Central memory CD8-positive, alpha-beta T cell (primary cell): Measurements from ENCODE around the gene KCTD6.

Source experiments
- ATAC-seq: fragments of 150-1000 bp; cut with Tn5 transposase; replicated peaks from 2 replicates; pipeline ENCODE4 v1.10.0; 2022; ENCODE audit warnings: mild to moderate bottlenecking, moderate FRiP score, moderate number of reproducible peaks; ENCODE audit not compliant: poor library complexity, severe bottlenecking; ENCODE audit errors: extremely low read depth
- DNase-seq, 2 donors: peaks; one replicate each; pipeline ENCODE4 v3.0.0; 2021; ENCODE audit warnings: low spot score in 2 of 2
- H3K27ac Mint-ChIP-seq: one replicate; pipeline ENCODE4 v1.8.0; 2022; ENCODE audit warnings: low read depth, mild to moderate bottlenecking, moderate library complexity, mixed read lengths
- H3K27me3 Mint-ChIP-seq: one replicate; pipeline ENCODE4 v1.8.0; 2022; ENCODE audit warnings: mixed read lengths
- H3K36me3 Mint-ChIP-seq: one replicate; pipeline ENCODE4 v1.8.0; 2022; ENCODE audit warnings: mild to moderate bottlenecking, moderate library complexity, mixed read lengths; ENCODE audit not compliant: insufficient read depth
- H3K4me1 Mint-ChIP-seq: one replicate; pipeline ENCODE4 v1.8.0; 2022; ENCODE audit warnings: mixed read lengths
- H3K4me3 Mint-ChIP-seq: one replicate; pipeline ENCODE4 v1.8.0; 2022; ENCODE audit warnings: mild to moderate bottlenecking, moderate library complexity, mixed read lengths
- H3K9me3 Mint-ChIP-seq: one replicate; pipeline ENCODE4 v1.8.0; 2022; ENCODE audit warnings: mixed read lengths

Gene KCTD6

DNA sequence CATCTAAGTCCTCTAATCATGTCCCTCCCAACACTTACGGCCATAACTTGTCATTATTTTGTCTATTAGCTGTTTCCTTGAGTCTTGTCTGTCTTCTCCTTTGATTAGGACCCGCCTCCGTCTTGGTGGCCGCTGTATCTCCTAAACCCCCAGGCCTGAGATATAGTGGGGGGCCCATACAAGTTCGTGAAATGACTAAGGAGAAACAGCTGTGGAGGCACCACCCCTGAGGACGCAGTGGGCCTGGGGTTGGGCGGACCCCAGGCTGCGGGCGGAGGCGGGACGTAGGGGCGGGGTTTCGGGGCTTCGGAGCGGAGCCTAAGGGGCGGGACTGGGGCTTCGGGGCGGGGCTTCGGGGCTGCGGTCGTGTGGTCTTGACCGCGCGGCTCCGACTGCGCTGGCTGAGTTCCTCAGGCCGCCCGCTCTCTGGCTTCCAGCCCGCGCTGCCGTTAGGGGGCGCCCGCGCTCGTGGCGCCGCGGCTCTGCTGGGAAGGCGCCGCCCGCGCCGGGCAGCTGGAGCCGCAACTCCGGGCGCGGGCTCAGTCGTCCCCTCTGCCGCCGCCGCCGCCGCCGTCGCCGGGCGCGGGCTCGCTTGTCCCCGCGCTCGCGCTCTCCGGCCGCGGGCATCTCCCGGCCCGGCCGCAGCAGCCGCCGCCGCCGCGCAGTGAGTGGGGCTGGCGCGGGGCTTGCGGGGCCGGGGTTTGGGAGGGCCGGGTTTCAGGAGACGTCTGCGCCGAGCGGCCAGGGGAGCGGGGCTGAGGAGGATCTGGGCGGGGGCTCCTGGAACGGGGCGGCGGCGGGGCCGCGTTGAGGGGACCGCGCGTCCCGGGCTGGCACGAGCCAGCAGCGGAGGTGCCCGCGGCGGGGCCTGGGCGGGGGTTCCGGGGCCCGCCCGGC, at the start of gene KCTD6:
Gene KCTD6, plus strand, starts transcription at position 591 of the 897 bp plus-strand sequence. CDS start 6,660 bp downstream, outside the sequence.
- H3K36me3 Mint-ChIP-seq, result peaks cover 6% of the 10 kb centered on the region
- no peaks in the 10 kb centered on the region for H3K9me3 Mint-ChIP-seq
- ATAC-seq (peak; percentile 86), DNase-seq (peak; percentile 77 to 81)
- H3K4me3 Mint-ChIP-seq, result peak within 1 kb of the TSS; percentile 89
- peaks cover 62% of the 10 kb centered on the region for H3K4me1 Mint-ChIP-seq
- H3K27me3 Mint-ChIP-seq, result no peaks in the 10 kb centered on the region
- peak within 1 kb of the TSS; percentile 74 for H3K27ac Mint-ChIP-seq

DNA sequence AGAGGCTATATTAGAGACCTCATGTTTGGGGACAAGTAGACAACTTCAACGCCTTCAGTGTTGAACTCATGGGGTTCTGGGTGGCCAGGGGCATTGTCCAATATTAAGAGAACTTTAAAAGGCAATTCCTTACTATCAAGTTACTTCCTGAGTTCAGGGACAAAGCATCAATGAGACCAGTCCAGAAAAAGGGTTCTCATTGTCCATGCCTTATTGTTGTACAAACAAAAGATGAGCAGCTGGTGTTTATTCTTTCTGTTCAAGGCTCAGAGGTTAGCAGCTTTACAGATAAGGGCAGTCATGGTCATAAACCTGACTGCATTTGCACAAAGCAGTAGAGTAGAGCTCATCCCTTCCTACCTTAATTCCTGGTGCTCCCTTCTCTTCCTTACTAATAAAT, 39.7 kb upstream of the KCTD6 start:
- Mint-ChIP-seq H3K4me1 (no peaks in the 10 kb centered on the region), H3K36me3 (peaks cover 2% of the 10 kb centered on the region), H3K4me3 (no peak overlapping the region), H3K27ac (no peak overlapping the region), H3K9me3 (peaks cover 11% of the 10 kb centered on the region), H3K27me3 (no peaks in the 10 kb centered on the region)
- DNase-seq (no peak), ATAC-seq (no peak)

DNA sequence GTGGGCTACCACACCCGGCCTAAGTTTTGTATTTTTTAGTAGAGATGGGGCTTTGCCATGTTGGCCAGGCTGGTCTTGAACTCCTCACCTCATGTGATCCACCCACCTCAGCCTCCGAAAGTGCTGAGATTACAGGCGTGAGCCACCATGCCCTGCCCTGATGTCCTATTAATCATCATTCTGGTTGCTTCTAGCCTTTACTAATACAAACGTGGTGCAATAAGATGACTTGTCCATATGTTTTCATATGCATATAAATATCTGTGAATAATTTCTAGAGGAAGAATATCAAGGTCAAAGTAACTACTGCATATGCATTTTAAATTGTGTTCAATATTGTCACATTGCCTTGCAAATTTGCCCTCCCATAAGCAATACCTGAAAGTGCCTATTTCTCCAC, 32.7 kb upstream of the KCTD6 start:
- no peak overlapping the region for H3K27ac Mint-ChIP-seq
- peaks cover 6% of the 10 kb centered on the region for H3K9me3 Mint-ChIP-seq
- ATAC-seq, result no peak
- H3K4me1 Mint-ChIP-seq, result peaks cover 11% of the 10 kb centered on the region
- no peak for DNase-seq
- no peak overlapping the region for H3K4me3 Mint-ChIP-seq
- H3K36me3 Mint-ChIP-seq, result peaks cover 2% of the 10 kb centered on the region
- no peaks in the 10 kb centered on the region for H3K27me3 Mint-ChIP-seq

DNA sequence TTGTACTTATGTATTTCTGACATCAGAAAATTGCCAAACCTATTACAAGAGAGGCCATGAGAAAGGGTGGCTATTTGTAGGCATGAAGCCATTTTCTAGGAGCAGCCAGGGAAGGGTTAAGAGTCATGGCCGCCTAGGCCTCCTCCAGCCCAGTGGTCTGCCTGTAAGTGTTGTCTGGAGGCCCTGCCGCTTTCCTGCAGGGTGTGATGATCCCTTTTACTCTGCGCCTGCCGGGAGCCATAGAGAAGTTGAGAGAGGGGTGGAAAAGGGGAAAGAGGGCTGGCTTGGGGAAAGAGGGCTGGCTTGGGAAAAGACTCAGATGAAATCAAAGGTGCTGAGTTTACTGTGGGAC, 29.1 kb upstream of the KCTD6 start:
- no peak for DNase-seq
- H3K36me3 Mint-ChIP-seq, result no peaks in the 10 kb centered on the region
- H3K4me3 Mint-ChIP-seq, result no peak overlapping the region
- H3K27me3 Mint-ChIP-seq, result no peaks in the 10 kb centered on the region
- no peak for ATAC-seq
- H3K27ac Mint-ChIP-seq, result no peak overlapping the region
- peaks cover 11% of the 10 kb centered on the region for H3K4me1 Mint-ChIP-seq
- H3K9me3 Mint-ChIP-seq, result no peaks in the 10 kb centered on the region

DNA sequence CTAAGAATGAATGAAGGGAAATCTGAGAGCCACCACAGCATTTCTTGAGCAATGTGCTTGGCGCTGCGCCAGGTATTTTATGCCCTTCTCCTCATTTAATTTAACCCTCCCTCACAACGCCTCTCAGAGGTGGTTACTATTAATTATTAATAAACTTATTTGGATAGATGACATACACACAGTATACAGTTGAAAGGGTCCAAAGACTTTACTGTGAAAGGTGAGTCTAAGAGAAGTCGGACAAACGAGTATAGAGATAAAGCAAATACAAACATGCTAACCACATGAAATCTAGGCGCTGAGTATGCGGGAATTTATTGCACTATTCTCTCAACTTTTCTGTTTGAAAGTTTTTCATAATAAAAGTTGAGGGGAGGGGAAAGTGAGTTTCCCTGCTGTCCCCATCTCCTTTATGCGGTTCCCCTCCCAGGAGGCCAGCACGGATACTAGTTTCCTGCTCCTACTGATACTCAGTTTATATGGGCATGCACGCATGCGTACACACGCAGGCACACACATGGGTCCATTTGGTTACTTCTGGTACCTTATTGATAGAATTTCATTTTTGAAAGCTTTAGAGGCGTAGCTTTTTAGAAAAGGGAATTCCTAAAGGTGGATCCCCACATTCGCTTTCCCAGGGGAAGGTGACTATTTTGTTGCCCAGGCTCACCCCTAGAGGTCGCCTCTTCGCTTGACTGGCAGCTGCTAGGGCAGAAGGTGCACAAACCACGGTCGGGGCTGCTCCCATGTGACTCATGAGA, 28.5 kb upstream of the KCTD6 start:
- H3K36me3 Mint-ChIP-seq, result no peaks in the 10 kb centered on the region
- ATAC-seq, result peak; percentile 95
- no peaks in the 10 kb centered on the region for H3K27me3 Mint-ChIP-seq
- no peak overlapping the region for H3K27ac Mint-ChIP-seq
- H3K9me3 Mint-ChIP-seq, result no peaks in the 10 kb centered on the region
- H3K4me1 Mint-ChIP-seq, result peaks cover 11% of the 10 kb centered on the region
- H3K4me3 Mint-ChIP-seq, result peak overlapping the region; percentile 13
- peak; percentile 42 to 55 for DNase-seq

DNA sequence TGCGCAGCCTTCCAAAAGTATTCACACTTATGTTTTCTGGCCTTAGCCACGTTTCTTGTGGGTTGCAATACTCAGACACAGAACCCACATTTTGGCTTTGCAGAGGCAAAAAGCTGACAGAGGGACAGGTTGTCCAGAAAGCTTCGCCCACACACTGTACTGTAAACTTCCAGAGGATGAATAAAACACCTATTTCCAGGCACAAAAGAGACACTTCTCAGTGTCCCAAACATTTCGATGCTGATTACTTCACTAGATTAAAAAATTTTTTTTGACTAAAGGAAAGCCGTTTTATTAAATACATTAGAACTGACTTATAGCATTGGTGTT, 28.0 kb upstream of the KCTD6 start:
- no peaks in the 10 kb centered on the region for H3K27me3 Mint-ChIP-seq
- H3K36me3 Mint-ChIP-seq, result no peaks in the 10 kb centered on the region
- no peak for DNase-seq
- no peaks in the 10 kb centered on the region for H3K9me3 Mint-ChIP-seq
- H3K4me3 Mint-ChIP-seq, result peak overlapping the region; percentile 13
- no peak overlapping the region for H3K27ac Mint-ChIP-seq
- H3K4me1 Mint-ChIP-seq, result peaks cover 11% of the 10 kb centered on the region
- ATAC-seq, result no peak

DNA sequence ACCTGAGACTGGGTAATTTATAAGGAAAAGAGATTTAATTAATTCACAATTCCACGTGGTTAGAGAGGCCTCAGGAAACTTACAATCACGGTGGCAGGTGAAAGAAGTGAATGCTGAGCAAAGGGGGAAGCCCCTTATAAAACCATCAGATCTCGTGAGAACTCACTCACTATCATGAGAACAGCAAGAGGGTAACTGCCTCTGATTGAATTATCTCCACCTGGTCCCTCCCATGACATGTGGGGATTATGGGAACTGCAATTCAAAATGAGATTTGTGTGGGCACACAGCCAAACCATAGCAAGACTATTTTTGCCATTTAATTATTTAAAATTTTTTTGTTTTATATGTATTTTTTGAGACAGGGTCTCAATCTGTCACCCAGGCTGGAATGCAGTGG, 27.0 kb upstream of the KCTD6 start:
- no peak for DNase-seq
- H3K27ac Mint-ChIP-seq, result no peak overlapping the region
- ATAC-seq, result no peak

DNA sequence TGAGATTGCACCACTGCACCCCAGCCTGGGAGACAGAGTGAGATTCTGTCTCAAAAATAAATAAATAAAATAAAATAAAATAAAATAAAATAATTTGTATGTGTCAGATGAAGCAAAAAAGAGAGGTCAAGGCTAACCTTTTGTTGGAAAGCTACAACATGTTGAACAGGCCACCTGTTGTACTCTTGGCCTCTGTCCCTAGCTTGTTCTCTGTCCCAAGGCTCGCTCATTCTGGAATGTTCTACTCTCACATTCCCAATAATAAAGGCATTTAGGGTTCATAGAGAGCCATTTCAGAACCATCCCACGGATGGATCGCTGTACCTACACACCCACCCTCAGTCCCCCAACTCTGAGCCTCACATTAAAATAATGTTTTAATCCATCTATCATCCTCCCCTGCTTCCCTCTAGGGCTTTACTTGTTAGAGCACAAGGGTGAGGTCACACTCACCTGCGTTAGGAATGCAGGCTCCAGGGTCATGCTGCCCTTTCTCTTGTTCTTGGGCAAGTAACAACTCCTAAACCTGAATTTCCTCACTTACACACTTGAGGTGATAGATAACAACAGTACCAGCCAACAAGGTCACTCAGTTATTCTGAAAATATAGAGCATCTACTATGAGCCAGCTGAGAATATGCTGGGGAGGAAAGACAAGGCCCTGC, 24.9 kb upstream of the KCTD6 start:
- H3K27ac Mint-ChIP-seq, result no peak overlapping the region

More for the DNA sequence above, 27.0 kb upstream of the KCTD6 start:
- Mint-ChIP-seq H3K4me3 (no peak overlapping the region), H3K27me3 (no peaks in the 10 kb centered on the region), H3K36me3 (no peaks in the 10 kb centered on the region), H3K9me3 (no peaks in the 10 kb centered on the region), H3K4me1 (peaks cover 11% of the 10 kb centered on the region)

DNA sequence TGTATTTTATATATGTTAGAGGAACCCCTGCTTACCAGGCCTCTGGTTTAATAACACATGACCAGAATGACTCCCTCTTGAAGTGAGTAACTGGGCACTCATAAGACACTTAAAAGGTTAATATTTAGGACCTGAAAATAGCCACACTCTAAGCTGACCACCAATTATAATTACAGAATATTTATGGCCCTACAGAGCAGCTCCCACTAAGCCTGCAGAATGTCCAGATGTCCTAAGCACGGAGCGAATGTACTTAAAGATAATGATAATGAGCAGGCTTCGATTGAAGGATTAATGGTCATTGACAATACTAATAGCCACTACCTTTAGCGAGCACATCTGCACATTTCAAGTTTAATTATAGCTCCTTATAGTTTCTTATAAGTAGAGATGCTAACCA, 22.8 kb upstream of the KCTD6 start:
- no peak for ATAC-seq
- no peak for DNase-seq

More for the DNA sequence above, 24.9 kb upstream of the KCTD6 start:
- ATAC-seq (no peak), DNase-seq (no peak)
- H3K4me1 Mint-ChIP-seq, result peaks cover 27% of the 10 kb centered on the region
- no peaks in the 10 kb centered on the region for H3K36me3 Mint-ChIP-seq
- no peaks in the 10 kb centered on the region for H3K9me3 Mint-ChIP-seq
- H3K4me3 Mint-ChIP-seq, result no peak overlapping the region
- no peaks in the 10 kb centered on the region for H3K27me3 Mint-ChIP-seq

DNA sequence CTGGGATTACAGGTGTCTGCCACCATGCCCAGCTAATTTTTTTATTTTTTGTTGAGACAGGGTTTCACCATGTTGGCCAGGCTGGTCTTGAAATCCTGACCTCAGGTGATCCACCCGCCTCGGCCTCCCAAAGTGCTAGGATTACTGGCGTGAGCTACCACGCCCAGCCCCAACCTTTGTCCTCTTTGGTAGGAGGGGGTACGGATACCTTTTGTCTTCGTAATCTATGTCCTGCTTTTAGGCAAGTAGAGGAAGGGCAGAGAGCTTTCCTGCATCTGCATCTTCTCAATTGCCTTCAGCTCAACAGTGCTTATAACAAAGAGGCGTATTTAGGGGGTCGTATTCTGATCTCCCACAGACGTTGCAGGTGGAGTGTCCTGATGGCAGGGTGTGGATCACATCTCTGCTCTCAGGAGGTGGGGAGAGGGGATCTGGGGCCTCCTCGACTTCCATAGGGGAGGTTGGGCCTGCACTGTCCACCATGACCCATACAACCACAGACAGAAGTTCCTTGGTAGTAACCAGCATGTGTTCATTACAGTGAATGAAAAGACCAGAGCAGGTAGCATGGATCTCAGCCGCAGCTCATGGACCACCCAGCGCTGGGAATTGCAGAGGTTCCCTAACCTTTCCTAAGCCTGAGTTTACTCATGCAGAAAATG, 21.4 kb upstream of the KCTD6 start:
- Mint-ChIP-seq H3K4me3 (peak overlapping the region; percentile 65), H3K4me1 (peaks cover 46% of the 10 kb centered on the region), H3K27me3 (no peaks in the 10 kb centered on the region), H3K27ac (peak overlapping the region; percentile 59), H3K9me3 (no peaks in the 10 kb centered on the region), H3K36me3 (no peaks in the 10 kb centered on the region)
- DNase-seq (no peak), ATAC-seq (no peak)

More for the DNA sequence above, 22.8 kb upstream of the KCTD6 start:
- Mint-ChIP-seq H3K27ac (no peak overlapping the region), H3K27me3 (no peaks in the 10 kb centered on the region), H3K4me3 (no peak overlapping the region), H3K4me1 (peaks cover 32% of the 10 kb centered on the region), H3K9me3 (no peaks in the 10 kb centered on the region), H3K36me3 (no peaks in the 10 kb centered on the region)

DNA sequence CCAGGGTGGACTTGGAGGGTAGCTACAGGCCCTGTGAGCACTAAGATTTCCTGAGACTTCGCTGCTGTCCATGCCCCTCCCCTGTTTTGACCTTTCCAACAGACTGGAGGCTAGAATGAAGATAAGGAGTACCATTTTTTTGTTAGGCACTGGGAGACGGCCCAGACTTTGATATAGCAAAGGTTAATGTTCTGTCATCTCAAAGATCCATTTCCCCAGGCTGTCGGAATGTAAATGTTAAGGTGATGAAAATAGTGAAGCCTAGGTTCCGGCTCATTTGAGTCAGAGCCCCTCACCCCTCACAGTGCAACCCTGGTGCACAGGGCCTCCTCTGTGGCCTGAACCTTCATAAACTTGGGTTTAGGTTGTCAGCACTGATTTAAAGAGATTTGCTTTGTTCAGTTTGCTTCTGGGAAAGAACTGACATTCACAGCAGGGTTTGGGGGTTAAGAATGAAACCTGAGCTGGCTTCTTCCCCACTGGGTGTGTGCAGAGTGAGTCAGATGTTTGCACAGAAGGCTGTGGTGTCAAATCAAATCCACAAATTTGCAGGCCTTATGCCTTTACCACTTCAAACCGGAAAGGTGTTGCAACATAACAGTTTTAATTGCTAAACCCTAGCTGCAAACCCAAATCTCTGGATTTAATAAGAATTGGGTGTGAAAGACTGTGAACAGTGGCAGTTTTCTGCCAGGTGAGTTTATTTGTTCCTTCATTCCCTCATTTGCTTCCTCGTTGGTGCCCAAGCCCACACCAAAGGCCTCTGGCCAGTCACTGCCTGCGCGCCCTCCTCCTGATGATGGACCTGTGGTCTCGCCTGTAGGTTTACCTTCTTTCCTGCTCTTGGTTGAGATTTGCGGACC, 20.6 kb upstream of the KCTD6 start:
- Mint-ChIP-seq H3K4me3 (peak overlapping the region; percentile 65), H3K4me1 (peaks cover 46% of the 10 kb centered on the region), H3K27ac (peak overlapping the region; percentile 59), H3K9me3 (no peaks in the 10 kb centered on the region), H3K36me3 (no peaks in the 10 kb centered on the region), H3K27me3 (no peaks in the 10 kb centered on the region)
- ATAC-seq (peak; percentile 99), DNase-seq (peak in 1 of 2 donors; percentile 56)
